Stimulated activated CD4-positive, alpha-beta T cell treated with anti-CD3 and anti-CD28 coated beads, Interleukin-1b, Interleukin-23, amount 100 ng/mL, for 1 hour (primary cell): Measurements from ENCODE around the gene CTXN2.

Experiments
- DNase-seq, 2 donors: peaks; one replicate each; pipeline ENCODE4 v3.0.0-alpha.2; 2020; ENCODE audit warnings: low read depth in 2 of 2

Gene CTXN2

DNA sequence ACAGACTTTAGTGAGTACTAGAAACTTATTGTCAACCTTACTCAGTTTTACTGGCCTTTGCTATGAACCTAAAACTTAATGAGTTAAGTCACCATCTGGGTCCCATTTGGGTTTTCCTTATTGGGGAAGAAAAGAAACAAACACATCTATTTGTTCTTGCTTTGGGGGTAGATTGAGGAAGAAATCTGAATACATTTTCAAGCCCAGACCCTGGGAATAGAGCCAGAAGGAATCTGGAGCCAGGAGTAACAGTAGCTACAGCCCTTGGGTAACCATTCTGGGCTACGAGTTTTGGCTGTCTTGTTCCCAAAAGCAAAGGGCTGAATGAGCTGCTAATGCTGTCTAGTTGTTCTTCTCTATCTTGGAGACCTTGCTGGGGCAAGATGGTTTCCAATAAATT lies 31.2 kb downstream of the CTXN2 start:
- no peak for DNase-seq

- DNase-seq, result no peak
Measured at GRCh38 chr15:48225771-48226170, 34.3 kb downstream of the CTXN2 start.

GRCh38 chr15:48230498-48230897 lies 39.0 kb downstream of the CTXN2 start:
- DNase-seq, result no peak

DNA sequence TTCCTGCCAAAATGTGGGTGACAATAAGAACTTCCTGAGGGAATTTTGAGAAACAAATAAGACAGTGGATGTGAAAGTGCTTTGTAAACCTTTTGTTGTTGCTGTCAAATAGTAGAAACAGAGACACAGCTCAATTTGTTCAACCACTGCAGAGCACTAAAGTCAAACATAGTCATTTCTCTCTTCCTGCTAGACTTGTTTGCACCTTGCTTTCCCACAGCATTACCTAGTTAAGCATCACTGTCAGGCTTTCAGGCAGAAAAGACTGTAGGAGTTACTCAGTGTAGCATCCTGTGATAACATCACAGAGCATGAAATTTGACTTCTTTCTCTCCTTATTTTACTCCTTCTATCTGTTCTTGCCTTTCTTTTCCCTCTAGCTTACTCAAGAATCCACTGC lies 41.8 kb downstream of the CTXN2 start:
- no peak for DNase-seq

GRCh38 chr15:48239334-48239733 lies 47.9 kb downstream of the CTXN2 start:
- DNase-seq, result no peak

- DNase-seq, result no peak
Measured at GRCh38 chr15:48242015-48242414, 50.5 kb downstream of the CTXN2 start.

DNA sequence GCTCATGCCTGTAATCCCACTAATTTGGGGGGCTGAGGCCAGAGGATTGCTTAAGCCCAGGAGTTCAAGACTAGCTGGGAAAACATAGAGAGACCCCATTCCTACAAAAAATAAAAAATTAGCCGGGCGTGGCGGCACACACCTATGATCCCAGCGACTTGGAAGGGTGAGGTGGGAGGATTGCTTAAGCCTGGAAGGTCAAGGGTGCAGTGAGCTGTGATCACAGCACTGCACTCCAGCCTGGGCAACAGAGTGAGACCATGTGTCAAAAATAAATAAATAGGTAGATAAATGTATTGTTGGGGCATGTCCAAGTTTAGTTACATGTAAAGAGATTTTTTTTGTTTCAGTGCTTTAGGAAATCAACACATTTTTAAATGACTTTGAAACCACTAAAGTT lies 51.1 kb downstream of the CTXN2 start:
- DNase-seq, result no peak

- no peak for DNase-seq
Measured at GRCh38 chr15:48244921-48245320, 53.5 kb downstream of the CTXN2 start.

DNA sequence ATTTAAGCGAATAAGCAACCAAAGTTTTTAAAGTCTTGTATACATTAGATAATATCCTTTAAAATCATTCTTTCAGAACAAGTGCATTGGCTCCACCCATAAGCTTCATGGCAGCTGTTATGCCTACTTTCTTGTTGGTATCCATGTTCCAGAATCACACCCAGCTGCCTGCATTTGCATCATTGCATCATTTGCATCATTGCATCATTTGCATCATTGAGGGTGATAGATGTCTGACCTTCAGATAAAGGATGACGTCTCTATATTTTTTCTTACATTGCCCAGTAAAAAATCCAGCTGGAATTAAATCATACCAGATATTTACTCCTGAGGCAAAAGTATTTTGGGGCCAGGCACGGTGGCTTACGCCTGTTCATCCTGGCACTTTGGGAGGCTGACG lies 56.9 kb downstream of the CTXN2 start:
- no peak for DNase-seq

GRCh38 chr15:48250640-48251076 lies 59.2 kb downstream of the CTXN2 start:
- DNase-seq, result no peak

GRCh38 chr15:48253172-48253571 lies 61.7 kb downstream of the CTXN2 start:
- no peak for DNase-seq
